22Rv1 (cell line): ENCODE data around the gene AUTS2.

ENCODE experiments used
- H3K27ac ChIP-seq: fragments of 450-650 bp; 2 replicates; pipeline ENCODE4 v1.5.1; 2017
- CTCF ChIP-seq: fragments of 450-650 bp; IDR thresholded peaks from 2 replicates; pipeline ENCODE4 v1.5.1; 2017; ENCODE audit warnings: mild to moderate bottlenecking
- ZFX ChIP-seq: fragments of 450-650 bp; IDR thresholded peaks from 2 replicates; pipeline ENCODE4 v1.6.1; 2017; ENCODE audit warnings: antibody characterized with exemption, borderline replicate concordance

AUTS2 gene

GRCh38 chr7:69622960-69623359 lies 24.7 kb downstream of the AUTS2 start:
- no peak for TF ChIP-seq CTCF
- no peak for TF ChIP-seq ZFX
- H3K27ac ChIP-seq, result no peak overlapping the region

GRCh38 chr7:69624435-69625230 lies 26.4 kb downstream of the AUTS2 start:
- no peak overlapping the region for H3K27ac ChIP-seq
- no peak for TF ChIP-seq ZFX
- TF ChIP-seq CTCF, result no peak

- no peak overlapping the region for H3K27ac ChIP-seq
- TF ChIP-seq ZFX, result no peak
- TF ChIP-seq CTCF, result no peak
These were observed 27.0 kb downstream of the AUTS2 start for GRCh38 chr7:69625238-69625637.

GRCh38 chr7:69625798-69626197 lies 27.5 kb downstream of the AUTS2 start:
- no peak overlapping the region for H3K27ac ChIP-seq
- no peak for TF ChIP-seq CTCF
- no peak for TF ChIP-seq ZFX

GRCh38 chr7:69630292-69630691 lies 32.0 kb downstream of the AUTS2 start:
- no peak for TF ChIP-seq ZFX
- TF ChIP-seq CTCF, result no peak
- no peak overlapping the region for H3K27ac ChIP-seq

- no peak for TF ChIP-seq ZFX
- TF ChIP-seq CTCF, result no peak
- H3K27ac ChIP-seq, result no peak overlapping the region
These were observed 32.9 kb downstream of the AUTS2 start for GRCh38 chr7:69631131-69631530.

GRCh38 chr7:69632280-69632679 lies 34.0 kb downstream of the AUTS2 start:
- TF ChIP-seq CTCF (no peak), ZFX (no peak)

More at GRCh38 chr7:69632280-69632679, 34.0 kb downstream of the AUTS2 start:
- no peak overlapping the region for H3K27ac ChIP-seq
